HG03196 (cell line): ENCODE results near the gene TMEM91.
"Not testable (repeated sequence)": the region's sequence is repeated elsewhere in the genome, so short reads cannot be mapped to it uniquely, and the experiment has no call there.

ENCODE experiments used
- ATAC-seq: cut with Tn5 transposase; IDR thresholded peaks from one replicate; pipeline ENCODE4 v1.9.1; 2021; ENCODE audit not compliant: unreplicated experiment

The TMEM91 gene

GRCh38 chr19:41352609-41353465 is 23.5 kb upstream of the TMEM91 start:
- ATAC-seq = no peak

GRCh38 chr19:41353466-41354342 is 22.6 kb upstream of the TMEM91 start, which contains the start of gene TGFB1:
TSS of gene TGFB1 (minus strand) at chr19:41353922. CDS start at chr19:41353044, 878 bp downstream.
- peak; percentile 38 for ATAC-seq

- ATAC-seq = no peak
Observed at GRCh38 chr19:41354343-41354953, 21.9 kb upstream of the TMEM91 start.

DNA sequence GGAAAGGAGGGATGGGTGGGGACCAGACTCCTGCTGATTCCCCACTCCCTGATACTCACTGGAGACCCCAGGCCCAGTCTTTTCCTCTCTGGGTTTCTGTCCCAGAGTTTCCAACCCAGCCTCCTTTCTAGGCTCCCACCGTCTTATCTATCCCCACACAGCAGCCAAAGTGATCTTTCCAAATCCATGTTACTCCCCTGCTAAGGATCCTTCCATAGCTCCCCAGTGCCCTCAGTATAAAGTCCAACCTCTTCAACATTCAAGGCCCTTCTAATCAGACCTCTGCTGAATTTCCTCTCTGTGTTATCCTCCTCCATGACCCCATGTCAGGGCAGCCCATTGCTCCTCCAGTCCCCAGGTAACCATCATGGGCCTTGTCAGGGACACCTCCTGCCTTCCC is 21.3 kb upstream of the TMEM91 start:
- ATAC-seq = no peak

- no peak for ATAC-seq
Observed at GRCh38 chr19:41355802-41356201, 20.5 kb upstream of the TMEM91 start.

DNA sequence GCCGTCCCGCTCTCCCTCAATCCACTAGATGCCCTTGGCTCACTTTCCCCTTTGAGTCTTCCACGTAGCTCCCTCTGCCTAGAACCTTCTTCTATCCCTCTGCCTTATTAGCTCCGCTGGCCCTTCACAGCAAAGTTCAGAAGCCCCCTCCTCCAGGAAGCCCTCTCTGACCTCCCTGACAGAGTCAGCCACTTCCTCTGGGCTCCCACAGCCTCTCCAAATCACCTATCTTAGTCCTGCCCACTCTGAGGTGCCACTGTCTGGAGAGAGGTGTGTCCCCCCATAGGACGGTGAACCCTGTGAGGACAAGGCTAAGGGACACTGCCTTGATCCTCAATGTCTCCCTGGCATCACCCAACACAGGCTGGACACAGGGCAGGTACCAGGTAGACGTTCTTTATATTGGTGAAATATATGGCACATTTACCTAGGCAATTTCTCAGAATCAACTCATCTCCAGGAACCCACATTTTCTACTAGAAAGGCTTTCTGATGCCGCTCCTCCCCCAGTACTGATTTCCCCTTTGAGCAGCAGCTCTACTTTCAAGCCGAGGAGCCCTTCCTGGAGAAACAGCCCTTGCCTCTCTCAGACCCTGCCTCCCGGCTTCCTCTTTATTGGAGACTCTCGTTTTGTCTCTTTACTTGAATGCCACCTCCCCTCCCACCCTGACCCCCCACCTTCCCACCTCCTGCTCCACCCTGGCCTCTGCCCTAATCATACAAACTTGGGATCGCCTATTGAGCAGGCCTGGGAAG is 19.2 kb upstream of the TMEM91 start:
- ATAC-seq = no peak

DNA sequence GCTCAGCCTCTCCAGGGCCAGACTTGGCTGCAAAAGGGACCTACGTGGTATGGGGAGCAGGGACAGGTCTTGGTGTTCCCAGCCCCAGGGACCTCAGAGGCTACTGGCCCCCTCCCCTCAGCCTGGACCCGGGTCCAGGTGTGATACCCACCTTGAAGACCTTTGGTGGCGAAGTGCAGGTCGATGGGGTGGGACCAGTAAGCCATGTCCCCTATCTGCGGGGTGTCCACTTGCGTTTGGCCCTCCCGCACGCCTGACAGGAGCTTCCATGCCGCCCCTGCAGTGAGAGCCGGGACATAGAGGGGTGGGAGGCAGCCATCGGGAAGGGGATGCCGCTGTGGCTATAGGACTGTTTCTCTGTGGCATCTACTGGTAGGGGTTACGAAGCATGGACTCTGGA is 18.6 kb upstream of the TMEM91 start:
- no peak for ATAC-seq

- no peak for ATAC-seq
Observed at GRCh38 chr19:41359741-41360140, 16.6 kb upstream of the TMEM91 start.

- ATAC-seq = no peak
Observed at GRCh38 chr19:41362143-41362847, 14.0 kb upstream of the TMEM91 start.

GRCh38 chr19:41363371-41363752 is 13.0 kb upstream of the TMEM91 start:
- ATAC-seq = no peak

DNA sequence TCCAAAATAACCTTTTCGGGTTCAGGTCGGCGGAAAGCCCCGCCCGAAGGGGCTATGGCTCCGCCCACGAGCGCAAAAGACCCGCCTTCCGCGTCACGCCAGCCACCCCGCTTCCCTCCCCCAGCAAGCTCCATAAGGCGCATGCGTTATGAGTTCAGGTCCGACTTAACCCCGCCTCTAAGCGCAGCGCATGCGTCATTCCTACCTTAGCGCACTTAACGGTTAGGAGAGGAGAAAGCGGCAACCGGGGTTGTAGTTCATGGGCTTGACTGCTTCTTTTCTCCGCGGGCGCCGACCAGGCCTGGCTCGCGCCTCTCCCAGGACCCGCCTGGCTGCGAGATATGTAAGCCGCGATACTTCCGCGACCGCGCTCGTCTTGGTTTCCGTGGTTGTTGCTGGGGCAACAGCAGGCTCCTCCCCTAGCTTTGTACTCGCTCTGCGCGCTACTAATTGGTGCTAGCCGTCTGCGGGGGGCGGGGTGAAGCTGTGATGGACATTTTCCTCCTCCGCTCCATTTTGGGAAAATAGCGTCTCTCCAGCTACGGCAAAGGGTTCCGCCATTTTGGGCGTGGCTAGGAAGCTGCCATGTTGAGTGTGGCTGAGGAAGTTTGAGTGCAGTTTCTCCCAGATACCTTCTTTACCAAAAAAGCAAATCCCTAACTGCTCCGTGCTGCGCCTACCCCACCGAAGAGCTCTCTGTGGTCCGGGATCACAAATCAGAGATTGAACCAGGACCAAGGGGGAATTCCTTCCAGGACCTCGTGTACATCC is 12.4 kb upstream of the TMEM91 start, which contains the start of gene B9D2:
Gene B9D2, minus strand, starts transcription at position 397 of the 771 bp plus-strand sequence. CDS start 630 bp downstream, outside the sequence.
- ATAC-seq = peak; percentile 71

DNA sequence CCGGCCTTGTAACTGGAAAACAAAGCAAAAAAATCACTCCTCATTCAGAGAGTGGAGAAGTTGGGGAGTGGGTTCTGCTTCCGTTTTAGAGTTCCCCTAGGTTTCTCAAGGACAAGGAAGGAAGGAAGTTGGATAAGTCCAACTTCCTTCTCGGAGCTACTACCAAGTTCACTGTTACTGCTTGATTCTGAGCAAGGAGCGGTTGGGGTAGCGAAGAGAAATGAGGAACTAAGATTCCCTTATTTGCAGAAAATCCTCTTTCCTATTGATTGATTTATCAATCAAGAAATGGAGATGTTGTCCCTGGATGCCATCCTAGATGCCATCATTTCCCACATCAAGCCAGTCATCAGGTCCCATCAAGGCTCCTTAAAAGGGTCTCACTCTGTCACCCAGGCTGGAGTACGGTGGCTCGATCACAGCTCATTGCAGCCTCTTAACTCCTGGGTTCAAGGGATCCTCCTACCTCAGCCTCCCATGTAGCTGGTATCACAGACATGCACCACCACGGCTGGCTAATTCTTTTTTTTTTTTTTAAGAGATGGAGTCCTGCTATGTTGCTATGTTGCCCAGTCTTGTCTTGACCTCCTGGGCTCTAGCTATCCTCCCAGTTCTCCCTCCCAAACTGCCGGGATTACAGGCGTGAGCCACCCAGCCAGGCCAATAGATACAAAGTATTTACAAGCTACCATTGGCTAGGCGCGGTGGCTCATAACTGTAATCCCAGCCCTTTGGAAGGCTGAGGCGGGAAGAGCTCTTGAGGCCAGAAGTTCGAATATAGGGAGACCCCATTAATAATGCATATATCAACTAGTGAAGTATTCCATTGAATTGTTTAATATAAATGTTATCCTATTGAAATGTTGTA is 11.6 kb upstream of the TMEM91 start:
- no peak for ATAC-seq

DNA sequence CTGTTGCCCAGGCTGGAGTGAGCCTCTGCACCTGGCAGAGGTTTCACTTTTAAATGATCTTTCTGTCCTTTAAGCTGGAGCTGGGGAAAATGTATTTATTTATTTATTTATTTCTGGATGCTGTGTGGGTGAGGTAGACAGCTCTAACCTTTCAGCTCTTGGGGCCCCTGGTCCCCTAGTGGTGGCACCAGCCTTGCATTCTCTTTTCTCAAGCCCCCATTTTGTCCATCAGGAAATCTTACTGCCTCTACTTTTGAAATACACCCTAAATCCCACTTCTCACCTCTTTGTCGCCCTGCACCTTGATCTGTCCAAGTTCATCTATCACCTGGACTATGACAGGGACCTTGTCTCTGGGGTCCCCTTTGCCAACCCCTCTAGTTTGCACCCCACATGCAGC is 10.2 kb upstream of the TMEM91 start:
- no peak for ATAC-seq

DNA sequence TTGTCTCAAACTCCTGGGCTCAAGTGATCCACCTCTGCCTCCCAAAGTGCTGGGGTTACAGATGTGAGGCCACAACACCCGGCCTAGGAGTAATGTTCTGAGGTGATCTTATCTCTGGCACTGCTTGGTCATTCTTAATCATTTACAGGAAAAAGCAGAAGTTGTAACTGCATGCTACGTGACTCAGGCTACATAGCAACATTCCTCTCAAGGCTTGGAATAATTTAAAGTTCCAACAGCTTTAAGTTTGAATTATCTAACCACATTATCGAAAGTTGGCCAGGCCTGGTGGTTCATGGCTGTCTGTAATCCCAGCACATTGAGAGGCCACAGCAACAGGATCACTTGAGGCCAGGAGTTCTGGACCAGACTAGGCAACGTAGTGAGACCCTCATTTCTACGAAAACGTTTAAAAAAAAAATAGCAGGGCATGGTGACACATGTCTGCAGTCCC is 8.5 kb upstream of the TMEM91 start:
- no peak for ATAC-seq

DNA sequence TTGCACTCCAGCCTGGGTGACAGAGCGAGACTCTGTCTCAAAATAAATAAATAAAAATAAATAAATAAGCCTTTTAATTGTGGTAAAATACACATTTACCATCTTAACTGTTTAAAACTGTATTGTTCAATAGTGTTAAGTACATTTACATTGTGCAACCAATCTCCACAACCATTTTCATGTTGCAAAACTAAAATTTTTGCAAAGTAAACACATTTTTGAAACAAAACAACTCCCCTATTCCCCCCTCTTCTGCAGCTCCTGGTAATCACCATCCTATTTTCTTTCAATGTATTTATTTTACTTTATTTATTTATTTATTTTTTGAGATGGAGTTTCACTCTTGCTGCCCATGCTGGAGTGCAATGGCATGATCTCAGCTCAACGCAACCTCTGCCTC is 6.6 kb upstream of the TMEM91 start:
- ATAC-seq = no peak

DNA sequence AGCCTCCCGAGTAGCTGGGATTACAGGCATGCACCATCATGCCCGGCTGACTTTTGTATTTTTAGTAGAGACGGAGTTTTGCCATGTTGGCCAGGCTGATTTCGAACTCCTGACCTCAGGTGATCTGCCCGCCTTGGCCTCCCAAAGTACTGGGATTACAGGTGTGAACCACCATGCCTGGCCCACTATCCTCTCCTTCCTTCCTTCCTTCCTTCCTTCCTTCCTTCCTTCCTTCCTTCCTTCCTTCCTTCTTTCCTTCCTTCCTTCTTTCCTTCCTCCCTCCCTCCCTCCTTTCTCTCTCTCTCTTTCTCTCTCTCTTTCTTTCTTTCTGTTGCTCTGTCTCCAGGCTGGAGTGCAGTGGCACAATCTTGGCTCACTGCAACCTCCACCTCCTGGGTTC is 5.2 kb upstream of the TMEM91 start:
- ATAC-seq = not testable (repeated sequence)

GRCh38 chr19:41371541-41371940 is 4.8 kb upstream of the TMEM91 start:
- no peak for ATAC-seq

GRCh38 chr19:41372501-41372900 is 3.8 kb upstream of the TMEM91 start:
- ATAC-seq = no peak
